DMS153 (cell line): Measurements from ENCODE around the gene LRRN4CL.
"Not testable (repeated sequence)": the region's sequence is repeated elsewhere in the genome, so short reads cannot be mapped to it uniquely, and the experiment has no call there.

Experiments
- DNase-seq: peaks from one replicate; lab custom pipeline; 2025; lab: John Stamatoyannopoulos, UW

Gene LRRN4CL

DNA sequence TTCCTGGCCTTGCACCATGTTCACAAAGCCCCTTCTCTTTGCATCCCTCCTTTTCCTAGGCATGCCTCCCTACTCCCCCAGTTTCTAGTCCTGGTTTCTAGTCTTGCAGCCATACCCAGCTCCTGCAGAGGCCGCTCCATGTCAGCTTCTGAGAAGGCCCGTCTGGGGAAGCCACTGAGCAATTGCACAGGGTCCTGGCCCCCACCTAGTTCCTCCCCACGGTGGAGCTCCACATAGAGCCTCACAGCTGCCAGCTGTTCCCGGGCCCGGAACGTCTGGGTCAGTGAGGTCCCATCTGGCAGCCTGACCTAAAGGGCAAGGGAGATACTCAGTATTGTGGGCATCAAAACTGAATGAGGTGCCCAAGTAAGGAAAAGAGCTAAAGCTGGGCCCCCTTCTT is 12.6 kb downstream of the LRRN4CL start:
- DNase-seq, result no peak

DNA sequence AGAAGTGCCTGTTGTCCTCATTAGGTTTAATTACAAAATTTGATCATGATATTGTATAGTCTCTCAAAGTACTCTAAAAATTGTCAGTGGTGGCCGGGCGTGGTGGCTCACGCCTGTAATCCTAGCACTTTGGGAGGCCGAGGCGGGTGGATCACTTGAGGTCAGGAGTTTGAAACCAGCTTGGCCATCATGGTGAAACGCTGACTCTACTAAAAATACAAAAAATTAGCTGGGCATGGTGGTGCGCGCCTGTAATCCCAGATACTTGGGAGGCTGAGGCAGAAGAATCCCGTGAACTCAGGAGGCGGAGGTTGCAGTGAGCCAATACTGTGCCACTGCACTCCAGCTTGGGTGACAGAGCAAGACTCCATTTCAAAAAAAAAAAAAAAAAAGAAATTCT is 13.9 kb downstream of the LRRN4CL start:
- DNase-seq, result not testable (repeated sequence)

DNA sequence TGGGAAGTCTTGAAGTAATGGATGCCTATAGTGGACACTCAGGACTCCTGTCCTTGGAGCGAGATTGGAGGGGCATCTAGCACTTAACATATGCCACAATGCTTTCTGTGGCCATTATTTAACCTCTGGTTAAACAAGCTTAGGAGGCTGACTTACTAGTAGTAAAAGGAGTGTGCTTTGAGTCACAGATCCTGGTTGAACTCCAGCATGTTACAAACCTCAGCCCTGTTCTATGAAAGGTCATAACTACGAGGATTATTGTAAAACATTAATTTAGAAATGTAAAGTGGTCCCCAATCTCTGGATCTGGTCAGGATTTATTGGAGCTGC is 16.2 kb downstream of the LRRN4CL start:
- no peak for DNase-seq

DNA sequence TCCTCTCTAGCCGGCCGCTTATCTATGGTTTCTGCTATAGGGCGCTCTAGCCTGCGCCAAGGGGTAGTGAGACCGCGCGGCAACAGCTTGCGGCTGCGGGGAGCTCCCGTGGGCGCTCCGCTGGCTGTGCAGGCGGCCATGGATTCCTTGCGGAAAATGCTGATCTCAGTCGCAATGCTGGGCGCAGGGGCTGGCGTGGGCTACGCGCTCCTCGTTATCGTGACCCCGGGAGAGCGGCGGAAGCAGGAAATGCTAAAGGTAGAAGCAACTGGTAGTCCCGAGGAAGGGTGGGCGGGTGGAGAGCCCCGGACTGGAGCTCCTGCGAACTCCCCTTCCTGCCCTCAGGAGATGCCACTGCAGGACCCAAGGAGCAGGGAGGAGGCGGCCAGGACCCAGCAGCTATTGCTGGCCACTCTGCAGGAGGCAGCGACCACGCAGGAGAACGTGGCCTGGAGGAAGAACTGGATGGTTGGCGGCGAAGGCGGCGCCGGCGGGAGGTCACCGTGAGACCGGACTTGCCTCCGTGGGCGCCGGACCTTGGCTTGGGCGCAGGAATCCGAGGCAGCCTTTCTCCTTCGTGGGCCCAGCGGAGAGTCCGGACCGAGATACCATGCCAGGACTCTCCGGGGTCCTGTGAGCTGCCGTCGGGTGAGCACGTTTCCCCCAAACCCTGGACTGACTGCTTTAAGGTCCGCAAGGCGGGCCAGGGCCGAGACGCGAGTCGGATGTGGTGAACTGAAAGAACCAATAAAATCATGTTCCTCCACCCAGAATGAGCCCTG is 17.5 kb downstream of the LRRN4CL start, which contains the start of the genes LBHD1 and UQCC3:
Gene LBHD1 (minus strand): TSS at position 660 of the 782 bp plus-strand sequence. CDS start 2,236 bp downstream, outside the sequence.
Gene UQCC3 (plus strand): TSS at position 66 of the 782 bp plus-strand sequence. CDS start 73 bp downstream, at position 139.
- peak; percentile 71 for DNase-seq

DNA sequence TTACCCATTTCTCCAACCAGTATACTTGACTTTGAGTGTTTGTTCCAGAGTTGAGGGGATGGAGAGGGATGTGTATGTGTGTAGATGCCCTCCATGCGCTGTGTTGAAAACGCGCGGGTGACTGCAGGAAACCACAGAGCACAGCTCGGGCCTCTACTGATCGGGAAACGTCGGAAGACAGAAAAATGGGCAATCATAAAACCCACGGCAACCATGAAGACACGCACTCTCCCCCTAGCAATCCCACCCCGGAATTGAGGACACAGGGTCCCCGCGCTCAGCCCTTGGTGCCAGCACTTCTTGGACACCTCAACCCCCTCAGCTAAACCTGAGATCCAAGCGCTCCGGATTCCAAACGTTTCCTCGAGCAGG is 18.1 kb downstream of the LRRN4CL start:
- DNase-seq, result no peak

DNA sequence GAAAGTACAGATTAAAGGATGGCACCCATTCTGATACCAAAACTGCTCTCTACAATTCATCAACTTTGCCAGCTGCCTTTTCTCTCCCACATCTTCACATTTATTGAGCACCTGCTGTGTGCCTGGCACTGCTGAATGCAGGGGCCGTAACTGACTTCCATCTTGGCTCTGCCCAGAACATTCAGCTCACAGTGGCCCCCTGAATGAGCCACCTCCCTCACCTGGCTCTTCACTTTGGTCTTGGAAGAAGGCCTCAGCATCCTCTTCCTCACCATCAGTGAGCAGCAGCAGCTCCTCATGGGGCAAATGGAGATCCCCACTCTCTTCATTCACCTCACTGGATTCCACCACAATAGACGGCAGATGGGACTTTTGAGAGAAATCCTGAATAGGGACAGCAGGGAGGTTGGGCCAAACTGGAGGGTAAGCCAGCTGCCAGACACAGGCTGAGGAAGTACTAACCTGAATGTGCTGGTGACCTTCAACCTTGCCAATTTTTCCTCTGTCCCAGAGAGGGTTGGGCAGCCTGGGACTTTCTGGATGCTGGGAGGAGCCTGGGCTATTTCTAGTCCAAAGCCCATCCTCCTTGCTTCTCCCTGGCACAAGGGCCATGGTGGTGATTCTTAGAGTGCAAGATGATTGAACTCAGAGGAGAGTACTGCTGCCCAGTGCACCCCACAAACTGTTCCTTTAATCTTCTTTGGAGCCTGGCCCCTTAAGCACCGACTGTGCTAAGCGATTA is 19.7 kb downstream of the LRRN4CL start:
- no peak for DNase-seq

DNA sequence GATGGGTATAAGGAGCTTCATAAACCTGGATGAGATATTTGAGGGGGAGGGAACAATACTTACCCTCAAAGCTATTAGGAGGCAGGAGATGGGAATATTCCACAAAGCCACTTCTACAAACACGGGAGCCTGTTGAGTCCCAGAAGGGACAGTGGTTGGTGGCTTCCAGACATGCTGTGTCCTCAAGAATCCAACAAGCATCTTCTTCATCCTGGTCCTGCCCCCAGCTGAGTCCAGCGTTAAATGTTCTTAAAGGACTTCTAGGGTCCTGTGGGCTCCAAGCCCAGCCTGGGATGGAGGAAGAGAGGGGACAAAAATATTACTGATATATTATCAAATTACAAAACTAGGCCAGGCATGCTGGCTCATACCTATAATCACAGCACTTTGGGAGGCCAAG is 21.9 kb downstream of the LRRN4CL start:
- no peak for DNase-seq

DNA sequence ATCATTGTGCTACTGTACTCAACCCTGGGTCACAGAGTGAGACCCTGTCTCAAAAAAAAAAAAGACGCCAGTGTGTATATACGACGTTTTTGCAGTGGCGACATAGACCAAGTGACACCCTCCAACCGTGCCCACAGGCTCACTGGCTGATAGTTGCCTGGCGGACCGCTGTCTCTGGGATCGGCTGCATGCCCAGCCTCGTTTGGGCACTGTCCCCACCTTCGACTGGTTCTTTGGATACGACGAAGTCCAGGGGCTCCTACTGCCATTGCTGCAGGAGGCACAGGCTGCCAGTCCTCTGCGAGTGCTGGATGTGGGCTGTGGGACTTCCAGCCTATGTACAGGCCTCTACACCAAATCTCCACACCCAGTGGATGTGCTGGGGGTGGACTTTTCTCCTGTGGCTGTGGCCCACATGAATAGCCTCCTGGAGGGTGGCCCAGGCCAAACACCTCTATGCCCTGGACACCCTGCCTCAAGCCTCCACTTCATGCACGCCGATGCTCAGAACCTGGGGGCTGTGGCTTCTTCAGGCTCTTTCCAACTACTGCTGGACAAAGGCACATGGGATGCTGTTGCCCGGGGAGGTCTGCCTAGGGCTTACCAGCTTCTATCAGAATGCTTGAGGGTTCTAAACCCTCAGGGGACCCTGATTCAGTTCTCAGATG is 22.9 kb downstream of the LRRN4CL start:
- DNase-seq, result no peak

DNA sequence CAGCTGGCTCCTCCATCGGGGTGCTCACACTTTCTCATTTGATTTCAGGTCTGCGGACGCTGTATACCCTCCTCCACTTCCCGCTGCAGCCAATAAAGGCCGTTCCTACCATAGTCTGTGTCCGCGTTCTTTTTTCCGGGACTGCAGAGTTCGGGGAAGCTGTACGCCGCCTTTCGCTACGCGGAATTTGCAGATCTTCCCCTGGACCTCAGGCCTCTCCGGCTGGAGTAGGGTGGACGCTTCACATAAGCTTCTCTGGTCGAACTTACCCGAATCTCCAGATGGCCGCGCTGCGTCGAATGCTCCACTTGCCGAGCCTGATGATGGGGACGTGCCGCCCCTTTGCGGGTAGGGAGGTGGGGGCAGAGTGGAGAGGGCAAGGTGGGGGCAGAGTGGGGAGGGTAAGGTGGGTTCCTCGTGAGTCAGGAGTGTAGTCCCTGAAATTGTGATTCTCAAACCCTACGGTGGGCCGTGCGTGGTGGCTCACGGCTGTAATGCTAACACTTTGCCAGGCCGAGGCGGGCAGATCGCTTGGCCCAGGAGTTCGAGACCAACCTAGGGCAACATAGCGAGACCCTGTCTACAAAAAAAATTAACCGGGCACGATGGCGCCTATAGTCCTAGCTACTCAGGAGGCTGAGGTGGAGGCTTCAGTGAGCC is 23.6 kb downstream of the LRRN4CL start:
- peak; percentile 18 for DNase-seq

DNA sequence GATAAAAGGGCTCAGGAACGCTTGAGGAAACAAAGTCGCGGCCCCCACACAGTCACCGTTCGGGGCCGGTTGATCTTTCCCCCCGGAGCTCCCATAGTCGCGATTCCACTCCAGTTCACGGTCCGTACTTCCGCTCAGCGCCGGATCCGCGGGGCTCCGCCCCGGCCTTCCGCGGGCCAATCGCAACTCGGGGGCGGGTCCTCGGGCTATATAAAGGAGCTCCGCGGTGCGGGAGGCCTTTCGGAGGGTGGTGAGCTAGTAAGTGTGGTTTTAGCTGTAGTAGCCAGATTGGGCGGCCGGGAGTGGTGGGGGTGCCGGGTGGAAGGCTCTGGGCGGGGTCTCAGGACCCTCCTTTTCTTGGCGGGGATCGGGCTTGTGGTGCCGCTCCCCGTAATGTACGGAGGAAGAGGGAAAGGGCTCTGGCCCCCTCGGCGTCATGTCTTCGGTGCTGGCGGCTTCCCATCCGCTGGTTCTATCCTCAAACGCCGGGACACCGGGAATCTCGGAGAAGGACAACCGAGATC is 24.2 kb downstream of the LRRN4CL start, which contains the start of the genes C11orf98 and CSKMT:
Gene C11orf98 (minus strand): TSS at position 136 of the 524 bp plus-strand sequence. CDS start 41 bp downstream, at position 95.
Gene CSKMT (plus strand): TSS at position 238 of the 524 bp plus-strand sequence. CDS start 568 bp downstream, outside the sequence.
- peak; percentile 80 for DNase-seq

DNA sequence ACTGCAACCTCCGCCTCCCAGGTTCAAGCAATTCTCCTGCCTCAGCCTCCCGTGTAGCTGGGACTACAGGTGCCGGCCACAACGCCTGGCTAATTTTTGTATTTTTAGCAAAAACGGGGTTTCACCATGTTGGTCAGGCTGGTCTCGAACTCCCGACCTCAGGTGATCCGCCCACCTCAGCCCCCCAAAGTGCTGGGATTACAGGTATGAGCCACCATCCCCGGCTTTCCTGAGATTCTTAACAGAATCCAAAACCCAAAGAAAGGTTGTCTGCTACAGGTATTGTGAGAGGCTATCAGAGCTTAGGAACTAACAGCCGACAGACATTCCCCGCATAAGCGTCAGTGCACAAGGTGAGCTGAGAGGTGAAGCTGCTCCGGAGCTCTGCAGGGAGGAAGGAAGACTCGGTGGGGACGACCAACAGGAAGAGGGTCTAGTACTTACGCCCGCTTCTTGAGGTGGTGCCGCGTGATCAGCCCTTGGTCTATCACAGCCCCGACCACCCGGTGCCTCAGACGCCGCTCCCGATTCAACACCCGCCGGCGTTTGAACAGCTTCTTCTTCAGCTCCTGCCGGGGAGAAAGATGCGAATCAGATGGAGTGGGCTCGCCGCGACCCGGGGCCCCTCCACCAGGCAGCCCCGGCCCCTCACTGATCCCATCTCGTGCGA is 24.8 kb downstream of the LRRN4CL start:
- peak; percentile 30 for DNase-seq

DNA sequence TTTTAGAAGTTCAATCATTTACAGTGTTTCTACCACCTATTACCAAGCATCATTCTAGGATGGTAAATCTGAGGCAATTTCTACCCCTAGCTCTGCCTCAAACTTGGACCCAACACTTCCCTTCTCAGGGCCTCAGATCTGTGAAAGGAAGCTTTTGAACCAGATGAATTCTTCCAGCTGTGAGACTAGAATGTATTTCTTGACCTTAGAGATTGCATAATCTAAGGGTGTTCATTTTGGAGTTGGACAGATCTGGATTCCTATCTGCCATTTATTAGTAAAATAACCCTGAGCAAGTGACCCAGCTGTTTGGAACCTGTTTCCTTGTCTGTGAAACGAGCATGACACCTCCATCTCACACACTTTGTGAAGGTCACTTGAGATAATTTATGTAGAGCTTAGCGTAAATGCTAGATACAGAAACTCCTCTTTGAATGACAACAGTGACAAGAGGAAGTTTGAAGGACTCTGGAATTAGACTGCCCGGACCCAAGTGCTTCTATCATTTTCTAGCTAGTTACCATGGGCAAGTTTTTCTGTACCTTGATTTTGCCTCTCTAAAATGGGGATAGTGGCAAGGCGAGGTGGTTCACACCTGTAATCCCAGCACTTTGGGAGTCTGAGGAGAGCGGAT is 32.4 kb downstream of the LRRN4CL start:
- no peak for DNase-seq

DNA sequence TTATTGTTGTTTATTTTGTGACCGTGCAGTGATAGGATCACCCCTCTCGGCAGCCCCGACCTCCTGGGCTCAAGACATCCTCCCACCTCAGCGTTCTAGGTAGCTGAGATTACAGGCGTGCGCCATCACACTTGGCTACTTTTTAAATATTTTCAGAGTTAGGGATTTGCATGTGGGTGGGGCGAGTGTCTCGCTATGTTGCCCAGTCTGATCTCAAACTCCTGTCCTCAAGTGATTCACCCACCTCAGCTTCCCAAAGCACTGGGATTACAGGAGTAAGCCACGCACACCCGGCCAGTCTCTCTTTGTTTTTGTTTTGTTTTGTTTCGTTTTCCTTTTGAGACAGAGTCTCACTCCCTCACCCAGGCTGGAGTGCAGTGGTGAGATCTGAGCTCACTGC is 35.0 kb downstream of the LRRN4CL start:
- DNase-seq, result no peak

DNA sequence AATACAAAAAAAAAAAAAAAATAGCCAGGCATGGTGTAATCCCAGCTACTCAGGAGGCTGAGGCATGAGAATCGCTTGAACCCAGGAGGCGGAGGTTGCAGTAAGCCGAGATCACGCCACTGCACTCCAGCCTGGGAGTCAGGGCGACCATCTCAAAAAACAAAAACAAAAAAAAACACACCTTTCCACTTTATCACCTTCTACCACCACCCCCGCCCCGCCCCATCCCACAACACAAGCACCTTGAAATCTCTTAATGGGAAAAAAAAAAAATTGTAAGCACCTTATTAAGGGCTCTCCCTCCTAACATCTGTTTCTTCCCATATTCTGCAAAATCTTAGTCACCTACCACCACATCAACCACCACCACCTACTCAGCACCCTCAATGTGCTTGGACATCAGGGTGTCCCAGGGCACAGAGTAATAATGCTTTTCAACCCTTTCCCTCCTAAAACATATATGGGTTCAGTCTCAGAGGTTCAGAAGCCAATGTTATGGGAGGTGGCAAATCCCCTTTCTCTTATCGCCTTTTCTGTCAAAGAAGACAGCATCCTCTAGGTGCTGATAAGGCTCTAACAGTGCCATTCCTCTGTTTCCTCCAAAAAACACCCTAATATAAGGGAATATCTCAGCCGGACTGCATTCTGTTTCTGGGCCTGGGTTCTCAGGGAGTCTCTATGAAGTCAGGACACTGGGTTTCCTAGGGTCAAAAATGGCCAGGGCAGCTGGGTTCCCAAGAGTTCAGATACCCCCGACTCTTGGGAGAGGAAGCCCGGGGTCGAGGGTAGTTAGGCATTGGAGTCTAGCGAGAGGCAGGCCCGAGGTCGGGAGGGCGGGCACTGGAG is 36.9 kb downstream of the LRRN4CL start:
- no peak for DNase-seq

DNA sequence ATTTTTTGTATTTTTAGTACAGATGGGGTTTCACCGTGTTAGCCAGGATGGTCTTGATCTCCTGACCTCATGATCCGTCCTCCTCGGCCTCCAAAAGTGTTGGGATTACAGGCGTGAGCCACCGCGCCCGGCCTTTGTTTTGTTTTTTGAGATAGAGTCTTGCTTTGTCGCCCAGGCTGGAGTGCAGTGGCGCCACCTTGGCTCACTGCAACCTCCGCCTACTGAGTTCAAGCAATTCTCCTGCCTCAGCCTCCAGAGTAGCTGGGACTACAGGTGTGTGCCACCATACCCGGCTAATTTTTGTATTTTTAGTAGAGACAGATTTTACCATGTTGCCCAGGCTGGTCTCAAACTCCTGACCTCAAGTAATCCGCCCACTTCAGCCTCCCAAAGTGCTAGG is 39.0 kb downstream of the LRRN4CL start:
- DNase-seq, result not testable (repeated sequence)

DNA sequence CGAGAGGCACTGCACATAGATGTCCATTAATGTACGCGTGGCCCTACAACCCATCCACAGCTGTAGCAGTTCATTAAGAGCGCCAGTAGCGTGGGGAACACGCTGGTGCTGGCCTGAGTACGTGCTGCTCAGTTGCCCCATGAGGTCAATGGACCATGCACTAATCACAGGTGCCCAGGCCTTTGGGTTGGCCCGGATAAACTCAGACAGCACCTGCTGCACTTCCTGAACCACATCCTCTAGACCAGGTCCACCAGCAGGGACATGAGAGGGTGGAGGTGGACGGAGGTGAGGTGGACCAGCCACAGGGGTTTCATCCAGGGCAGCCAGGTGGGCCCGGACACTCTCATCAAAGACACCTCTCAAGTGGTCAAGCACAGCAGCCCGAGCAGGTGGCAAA is 39.8 kb downstream of the LRRN4CL start:
- no peak for DNase-seq

DNA sequence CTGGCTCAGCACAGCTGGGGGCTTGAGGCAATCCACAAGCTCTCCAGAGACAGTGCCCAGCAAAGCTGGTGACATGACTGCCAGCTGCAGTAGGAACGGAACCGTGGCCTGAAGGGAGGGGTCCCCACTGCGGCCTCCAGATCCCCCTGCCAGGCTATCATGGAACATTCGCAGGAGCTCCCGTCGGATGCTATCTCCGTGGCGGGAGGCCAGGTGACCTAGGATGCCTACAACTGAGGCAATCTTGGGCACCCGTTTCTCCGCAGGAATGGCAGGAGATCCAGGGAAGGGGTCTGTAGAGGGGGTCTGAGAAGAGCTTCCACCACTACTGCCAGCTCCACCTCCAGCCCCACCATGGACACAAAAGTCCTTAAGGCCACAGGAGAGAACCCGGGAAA is 40.4 kb downstream of the LRRN4CL start:
- no peak for DNase-seq

DNA sequence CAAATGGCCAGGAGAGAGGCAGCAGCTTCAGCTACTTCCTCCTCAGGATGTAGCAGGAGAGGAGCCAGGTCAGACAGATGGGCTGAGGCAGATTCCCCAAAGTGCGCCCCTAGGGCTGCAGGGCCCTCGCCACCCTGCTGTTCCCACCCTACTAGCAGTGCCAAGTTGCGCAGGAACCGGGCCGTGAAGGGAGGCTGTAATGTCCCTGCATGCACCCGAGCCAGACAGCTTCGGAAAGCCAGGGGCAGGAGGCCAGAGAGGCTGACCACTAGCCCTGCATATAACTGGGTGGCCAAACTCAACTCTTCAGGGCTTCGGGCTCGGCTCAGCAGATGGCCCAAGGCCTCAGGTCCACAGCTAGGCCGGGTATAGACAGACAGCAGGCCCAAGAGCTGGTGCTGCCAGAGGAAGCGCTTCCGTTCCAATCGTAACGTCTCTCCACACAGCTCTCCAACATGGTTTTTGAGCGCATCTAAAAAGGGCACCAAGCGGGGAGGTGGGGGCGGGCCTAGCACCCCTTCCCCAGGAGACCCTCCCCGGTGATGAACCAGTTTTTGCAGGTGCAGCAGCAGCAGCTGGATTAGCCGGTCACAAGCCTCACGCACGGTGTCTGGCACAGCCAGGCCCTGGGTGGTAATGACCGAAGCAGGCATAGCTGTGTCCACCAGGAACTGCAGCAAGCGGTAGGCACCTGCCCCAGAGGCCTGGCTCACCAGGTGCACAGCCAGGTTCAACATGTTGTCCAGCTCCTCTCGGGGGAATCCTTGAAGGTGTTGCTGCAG is 41.0 kb downstream of the LRRN4CL start:
- DNase-seq, result no peak

DNA sequence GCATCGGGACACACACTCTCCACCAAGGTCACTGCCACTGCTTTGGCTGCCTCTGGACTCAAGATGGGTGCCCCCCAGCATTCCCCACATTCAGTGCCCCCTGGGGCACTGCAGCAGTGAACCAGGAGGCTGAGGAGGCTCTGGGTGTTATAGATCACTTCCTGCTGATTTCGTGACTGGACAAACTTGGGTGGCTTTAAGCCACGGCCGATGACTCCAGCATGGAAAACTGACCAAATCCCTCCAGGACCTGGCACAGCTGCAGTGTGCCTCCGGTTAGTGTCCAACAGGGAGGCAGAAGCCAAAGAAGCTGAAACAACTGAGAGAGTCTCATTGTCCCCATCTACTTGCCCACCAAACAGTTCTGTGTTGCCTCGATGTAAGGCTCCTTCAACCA is 41.7 kb downstream of the LRRN4CL start:
- no peak for DNase-seq
